Muscle layer of duodenum (tissue), 2 donors: ENCODE measurements around the gene NFIC.
A peak's percentile ranks its signal among the peaks of the same experiment; 100 is the strongest.
"Not testable (repeated sequence)": the region's sequence is repeated elsewhere in the genome, so short reads cannot be mapped to it uniquely, and the experiment has no call there.

ENCODE experiments used
- H3K27ac ChIP-seq: one replicate; pipeline ENCODE4 v1.7.0; 2013; ENCODE audit warnings: mild to moderate bottlenecking, low read length
- H3K27me3 ChIP-seq: one replicate; pipeline ENCODE4 v1.7.0; 2013; ENCODE audit warnings: low read depth, mild to moderate bottlenecking, control low read depth, low read length
- H3K36me3 ChIP-seq, 2 donors: one replicate each; pipeline ENCODE4 v1.7.0; 2013; ENCODE audit warnings: low read length in 2 of 2, control low read depth in 1 of 2, mild to moderate bottlenecking in 1 of 2; ENCODE audit not compliant: insufficient read depth in 2 of 2, control insufficient read depth in 1 of 2
- H3K4me1 ChIP-seq, 2 donors: one replicate each; pipeline ENCODE4 v1.7.0; 2013; ENCODE audit warnings: low read length in 2 of 2, mild to moderate bottlenecking in 2 of 2, control low read depth in 1 of 2, moderate library complexity in 1 of 2; ENCODE audit not compliant: insufficient read depth in 2 of 2, control insufficient read depth in 1 of 2
- H3K4me3 ChIP-seq, 2 donors: one replicate each; pipeline ENCODE4 v1.7.0; 2013; ENCODE audit warnings: low read length in 2 of 2, low read depth in 1 of 2, mild to moderate bottlenecking in 1 of 2
- H3K9me3 ChIP-seq, 2 donors: one replicate each; pipeline ENCODE4 v1.7.0; 2013; ENCODE audit warnings: low read length in 2 of 2, control low read depth in 1 of 2, mild to moderate bottlenecking in 1 of 2; ENCODE audit not compliant: control insufficient read depth in 1 of 2
- donor health status: healthy.

NFIC gene

DNA sequence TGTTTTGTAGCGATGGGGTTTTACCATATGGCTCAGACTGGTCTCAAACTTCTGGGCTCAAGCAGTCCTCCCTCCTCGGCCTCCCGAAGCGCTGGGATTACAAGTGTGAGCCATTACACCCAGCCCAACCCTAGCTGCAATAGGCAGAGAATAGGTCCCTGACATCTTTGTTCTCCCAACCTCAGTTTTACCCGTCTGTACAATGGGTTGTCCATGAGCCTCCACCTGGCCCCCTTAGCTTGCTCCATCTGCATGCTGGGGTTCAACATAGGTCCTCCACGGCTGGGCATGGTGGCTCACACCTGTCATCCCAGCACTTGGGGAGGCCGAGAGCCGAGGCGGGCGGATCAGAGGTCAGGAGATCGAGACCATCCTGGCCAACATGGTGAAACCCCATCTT is 14.4 kb downstream of the NFIC start:
- H3K27ac ChIP-seq, result no peak overlapping the region
- no peaks in the 10 kb centered on the region for H3K9me3 ChIP-seq
- H3K4me3 ChIP-seq, result no peak overlapping the region
- H3K36me3 ChIP-seq, result peaks cover 5 to 10% of the 10 kb centered on the region in 2 donors
- peaks cover 13 to 53% of the 10 kb centered on the region in 2 donors for H3K4me1 ChIP-seq
- H3K27me3 ChIP-seq, result no peaks in the 10 kb centered on the region

DNA sequence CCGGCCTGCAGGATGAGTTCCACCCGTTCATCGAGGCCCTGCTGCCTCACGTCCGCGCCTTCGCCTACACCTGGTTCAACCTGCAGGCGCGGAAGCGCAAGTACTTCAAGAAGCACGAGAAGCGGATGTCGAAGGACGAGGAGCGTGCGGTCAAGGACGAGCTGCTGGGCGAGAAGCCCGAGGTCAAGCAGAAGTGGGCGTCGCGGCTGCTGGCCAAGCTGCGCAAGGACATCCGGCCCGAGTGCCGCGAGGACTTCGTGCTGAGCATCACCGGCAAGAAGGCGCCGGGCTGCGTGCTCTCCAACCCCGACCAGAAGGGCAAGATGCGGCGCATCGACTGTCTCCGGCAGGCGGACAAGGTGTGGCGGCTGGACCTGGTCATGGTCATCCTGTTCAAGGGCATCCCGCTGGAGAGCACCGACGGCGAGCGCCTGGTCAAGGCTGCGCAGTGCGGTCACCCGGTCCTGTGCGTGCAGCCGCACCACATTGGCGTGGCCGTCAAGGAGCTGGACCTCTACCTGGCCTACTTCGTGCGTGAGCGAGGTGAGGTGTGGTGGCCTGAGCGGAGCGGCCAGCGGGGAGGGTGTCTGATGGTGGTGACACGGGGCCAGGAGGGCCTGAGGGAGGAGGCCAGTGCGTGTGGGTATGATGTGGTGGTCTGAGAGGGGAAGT is 15.5 kb downstream of the NFIC start:
- H3K4me1 ChIP-seq, result peaks cover 14 to 63% of the 10 kb centered on the region in 2 donors
- H3K4me3 ChIP-seq, result no peak overlapping the region
- no peaks in the 10 kb centered on the region for H3K27me3 ChIP-seq
- H3K36me3 ChIP-seq, result peaks cover 5 to 10% of the 10 kb centered on the region in 2 donors
- no peak overlapping the region for H3K27ac ChIP-seq
- no peaks in the 10 kb centered on the region for H3K9me3 ChIP-seq

DNA sequence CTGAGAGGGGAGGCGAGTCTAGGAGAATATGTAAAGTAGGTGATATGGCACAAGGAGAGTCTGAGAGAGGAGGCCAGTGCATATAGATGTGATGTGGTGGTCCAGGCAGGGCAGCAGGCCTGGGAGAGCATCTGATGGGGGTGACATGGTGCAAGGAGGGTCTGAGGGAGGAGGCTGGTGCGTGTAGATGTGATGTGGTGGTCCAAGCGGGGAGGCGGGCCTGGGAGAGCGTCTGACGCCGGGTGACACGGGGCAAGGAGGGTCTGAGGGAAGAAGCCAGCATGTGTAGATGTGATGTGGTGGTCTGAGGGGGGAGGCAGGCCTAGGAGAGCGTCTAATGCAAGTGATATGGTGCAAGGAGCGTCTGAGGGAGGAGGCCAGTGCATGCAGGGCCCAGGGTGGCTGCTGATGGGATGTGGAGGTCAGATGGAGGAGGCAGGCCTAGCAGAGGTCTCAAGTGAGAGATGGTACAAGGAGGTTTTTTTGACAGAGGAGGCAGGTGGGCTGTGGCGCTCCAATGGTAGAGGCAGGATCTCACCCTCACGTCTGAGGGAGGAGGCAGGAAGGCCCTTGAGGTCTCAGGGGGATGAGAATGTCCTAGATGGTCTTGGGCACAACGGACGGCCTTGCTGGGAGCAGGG is 16.2 kb downstream of the NFIC start:
- H3K27ac ChIP-seq, result no peak overlapping the region
- H3K4me3 ChIP-seq, result peak overlapping the region in 1 of 2 donors; percentile 32
- H3K9me3 ChIP-seq, result no peaks in the 10 kb centered on the region
- H3K4me1 ChIP-seq, result peaks cover 19 to 71% of the 10 kb centered on the region in 2 donors
- H3K27me3 ChIP-seq, result no peaks in the 10 kb centered on the region
- peaks cover 5 to 10% of the 10 kb centered on the region in 2 donors for H3K36me3 ChIP-seq

GRCh38 chr19:3383121-3383722 is 16.8 kb downstream of the NFIC start:
- no peaks in the 10 kb centered on the region for H3K27me3 ChIP-seq
- H3K4me1 ChIP-seq, result peaks cover 21 to 77% of the 10 kb centered on the region in 2 donors
- peak overlapping the region in 1 of 2 donors; percentile 32 for H3K4me3 ChIP-seq
- H3K27ac ChIP-seq, result no peak overlapping the region
- peaks cover 5 to 10% of the 10 kb centered on the region in 2 donors for H3K36me3 ChIP-seq
- H3K9me3 ChIP-seq, result no peaks in the 10 kb centered on the region

DNA sequence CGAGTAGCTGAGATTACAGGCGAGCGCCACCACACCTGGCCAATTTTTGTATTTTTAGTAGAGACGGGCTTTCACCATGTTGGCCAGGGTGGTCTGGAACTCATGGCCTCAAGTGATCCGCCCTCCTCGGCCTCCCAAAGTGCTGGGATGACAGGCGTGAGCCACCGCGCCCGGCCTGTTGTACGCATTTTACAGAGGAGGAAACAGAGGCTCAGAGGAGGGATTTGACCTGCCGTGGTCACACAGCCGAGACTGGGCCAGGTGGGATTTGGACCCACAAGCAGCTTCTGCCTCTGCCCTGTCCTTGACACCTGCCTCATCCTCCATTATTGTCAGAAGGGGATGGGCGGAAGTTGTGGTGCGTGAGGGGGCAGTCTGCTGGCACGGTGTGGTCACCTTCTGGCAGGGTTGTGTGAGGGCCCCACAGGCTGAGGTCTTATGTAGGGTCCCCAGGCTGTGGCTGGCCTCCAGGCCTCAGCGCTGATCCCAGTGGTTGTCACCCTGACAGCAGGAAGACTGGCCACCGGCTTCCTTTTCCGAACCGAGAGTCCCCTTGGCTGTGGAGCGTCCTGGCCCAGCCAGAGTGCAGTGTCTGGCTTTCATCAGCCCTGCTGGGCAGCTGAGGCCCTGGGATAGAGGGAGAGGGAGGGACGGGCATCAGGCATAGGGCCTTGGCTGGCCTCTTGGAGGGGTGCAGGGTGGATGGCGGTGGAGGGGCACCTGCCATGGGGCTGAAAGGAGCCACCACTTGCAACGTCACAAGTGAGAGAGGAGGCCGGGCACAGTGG is 20.3 kb downstream of the NFIC start:
- peaks cover 5 to 8% of the 10 kb centered on the region in 2 donors for H3K36me3 ChIP-seq
- H3K27ac ChIP-seq, result no peak overlapping the region
- H3K27me3 ChIP-seq, result no peaks in the 10 kb centered on the region
- H3K4me1 ChIP-seq, result peaks cover 21 to 91% of the 10 kb centered on the region in 2 donors
- H3K9me3 ChIP-seq, result no peaks in the 10 kb centered on the region
- H3K4me3 ChIP-seq, result no peak overlapping the region

GRCh38 chr19:3387645-3388589 is 21.5 kb downstream of the NFIC start:
- Histone ChIP-seq H3K36me3 (no peaks in the 10 kb centered on the region), H3K9me3 (no peaks in the 10 kb centered on the region), H3K27ac (peak overlapping the region; percentile 75), H3K27me3 (no peaks in the 10 kb centered on the region), H3K4me3 (peak overlapping the region in 1 of 2 donors; percentile 35), H3K4me1 (peaks cover 17 to 81% of the 10 kb centered on the region in 2 donors)

- H3K36me3 ChIP-seq, result no peaks in the 10 kb centered on the region
- H3K4me1 ChIP-seq, result peaks cover 11 to 68% of the 10 kb centered on the region in 2 donors
- peak overlapping the region; percentile 51 for H3K27ac ChIP-seq
- no peak overlapping the region for H3K4me3 ChIP-seq
- H3K27me3 ChIP-seq, result no peaks in the 10 kb centered on the region
- H3K9me3 ChIP-seq, result no peaks in the 10 kb centered on the region
Observed at GRCh38 chr19:3389446-3389778, 23.0 kb downstream of the NFIC start.

- no peaks in the 10 kb centered on the region for H3K9me3 ChIP-seq
Observed at GRCh38 chr19:3389876-3390371, 23.5 kb downstream of the NFIC start.

DNA sequence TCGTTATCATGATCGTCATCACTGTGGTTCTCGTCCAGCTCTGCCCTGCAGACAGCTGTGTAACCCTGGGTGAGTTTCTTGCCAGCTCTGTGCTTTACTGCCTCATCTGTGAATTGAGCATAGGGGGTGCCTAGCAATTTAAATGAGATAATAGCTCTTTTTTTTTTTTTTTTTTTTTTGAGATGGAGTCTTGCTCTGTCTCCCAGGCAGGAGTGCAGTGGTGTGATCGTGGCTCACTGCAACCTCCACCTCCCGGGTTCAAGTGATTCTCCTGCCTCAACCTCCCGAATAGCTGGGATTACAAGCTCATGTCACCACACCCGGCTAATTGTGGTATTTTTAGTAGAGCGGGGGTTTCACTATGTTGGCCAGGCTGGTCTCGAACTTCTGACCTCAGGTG is 25.5 kb downstream of the NFIC start:
- not testable (repeated sequence) for H3K36me3 ChIP-seq, H3K27ac ChIP-seq, H3K9me3 ChIP-seq, H3K27me3 ChIP-seq, H3K4me3 ChIP-seq
- peaks cover 11 to 46% of the 10 kb centered on the region in 2 donors for H3K4me1 ChIP-seq

More at GRCh38 chr19:3389876-3390371, 23.5 kb downstream of the NFIC start:
- no peaks in the 10 kb centered on the region for H3K36me3 ChIP-seq
- H3K27me3 ChIP-seq, result no peaks in the 10 kb centered on the region
- no peak overlapping the region for H3K4me3 ChIP-seq
- H3K27ac ChIP-seq, result no peak overlapping the region
- H3K4me1 ChIP-seq, result peaks cover 11 to 63% of the 10 kb centered on the region in 2 donors

DNA sequence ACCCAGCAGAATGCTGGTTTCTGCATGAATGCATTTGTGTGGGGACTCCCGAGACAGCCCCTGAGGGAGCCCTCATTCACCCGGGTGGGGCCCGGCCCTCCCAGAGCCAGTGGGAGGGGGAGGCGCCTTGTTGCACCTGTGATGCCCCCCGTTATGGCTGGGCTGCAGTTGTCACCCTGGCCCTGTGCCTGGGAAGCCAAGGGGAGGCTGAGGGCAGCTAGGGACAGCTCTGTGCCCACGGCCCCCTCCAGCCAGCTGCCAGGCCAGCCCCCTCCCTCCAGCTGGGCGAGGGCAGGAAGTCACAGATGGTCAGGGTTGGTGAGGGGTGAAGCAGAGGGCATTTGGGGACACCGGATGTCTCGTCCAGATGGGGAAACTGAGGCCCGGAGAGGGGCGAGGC is 26.1 kb downstream of the NFIC start:
- no peaks in the 10 kb centered on the region for H3K9me3 ChIP-seq
- H3K27ac ChIP-seq, result no peak overlapping the region
- H3K36me3 ChIP-seq, result no peaks in the 10 kb centered on the region
- H3K27me3 ChIP-seq, result no peaks in the 10 kb centered on the region
- H3K4me3 ChIP-seq, result no peak overlapping the region
- H3K4me1 ChIP-seq, result peaks cover 13 to 46% of the 10 kb centered on the region in 2 donors
